H1 (cell line): ENCODE data around the gene POLA2. TPM values are rescaled to one million over a fixed set of nuclear protein-coding genes. Genes with fewer than 3 reads are reported as not detected.
A peak's percentile ranks its signal among the peaks of the same experiment; 100 is the strongest.

Experiments used
- CTCF ChIA-PET: fragments of 300-600 bp; sonication (Branson Sonifier 250); formaldehyde crosslinking; loops from one replicate; lab custom pipeline; 2021; ENCODE audit not compliant: partially characterized antibody; lab: Charles Lee
- POLR2A ChIA-PET: fragments of 300-600 bp; sonication (Branson Sonifier 250); formaldehyde crosslinking; loops from one replicate; lab custom pipeline; 2021; ENCODE audit warnings: inconsistent platforms; ENCODE audit not compliant: partially characterized antibody; lab: Charles Lee
- DNase-seq, 2 experiments: peaks; one replicate each; pipeline versions ENCODE4 v3.0.0 to v3.0.0-alpha.2; 2010 to 2022; ENCODE audit warnings: low spot score in 2 of 2, low read depth in 1 of 2, mixed read lengths in 1 of 2
- FAIRE-seq: peaks from 2 replicates; lab custom pipeline; 2011; peaks lifted over from hg19 to GRCh38; lab: Jason Lieb, UNC
- H2AFZ ChIP-seq: 2 replicates; pipeline ENCODE4 v1.8.1; 2012; ENCODE audit warnings: low read length, inconsistent platforms
- H2AK5ac ChIP-seq: 2 replicates; pipeline ENCODE4 v1.6.1; 2013; ENCODE audit warnings: low read depth, low read length
- H2BK120ac ChIP-seq: replicated peaks from 2 replicates; pipeline ENCODE3; 2013; ENCODE audit warnings: low read depth, low read length, inconsistent platforms
- H2BK12ac ChIP-seq: 2 replicates; pipeline ENCODE4 v1.6.1; 2013; ENCODE audit warnings: low read depth, low read length
- H2BK15ac ChIP-seq: 2 replicates; pipeline ENCODE4 v1.6.1; 2013; ENCODE audit warnings: low read length
- H2BK20ac ChIP-seq: 2 replicates; pipeline ENCODE4 v1.6.1; 2013; ENCODE audit warnings: low read length
- H2BK5ac ChIP-seq: 2 replicates; pipeline ENCODE4 v1.6.1; 2013; ENCODE audit warnings: low read depth, low read length
- H3K14ac ChIP-seq: 2 replicates; pipeline ENCODE4 v1.6.1; 2013; ENCODE audit warnings: inconsistent platforms; ENCODE audit not compliant: insufficient read length
- H3K18ac ChIP-seq: 2 replicates; pipeline ENCODE4 v1.6.1; 2013; ENCODE audit warnings: low read length; ENCODE audit errors: extremely low read depth
- H3K23ac ChIP-seq: 2 replicates; pipeline ENCODE4 v1.6.1; 2013; ENCODE audit warnings: inconsistent platforms; ENCODE audit not compliant: insufficient read length
- H3K23me2 ChIP-seq: 2 replicates; pipeline ENCODE4 v1.6.1; 2013; ENCODE audit warnings: low read depth, low read length
- H3K27ac ChIP-seq: 2 replicates; pipeline ENCODE4 v1.6.1; 2011; ENCODE audit warnings: low read depth, low read length, inconsistent platforms
- H3K27me3 ChIP-seq, 4 experiments: replicated peaks in 1 of 4; 1 replicate in 1 of 4; 2 replicates in 3 of 4; pipeline versions ENCODE4 v1.6.1 to v1.8.1; 2011 to 2013; ENCODE audit warnings: low read length in 3 of 4, mild to moderate bottlenecking in 3 of 4, inconsistent platforms in 2 of 4, mixed read lengths in 2 of 4, moderate library complexity in 1 of 4; ENCODE audit not compliant: control insufficient read depth in 3 of 4, insufficient read depth in 3 of 4; ENCODE audit errors: extremely low read depth in 1 of 4
- H3K36me3 ChIP-seq, 4 experiments: 2 replicates each; pipeline versions ENCODE4 v1.6.1 to v1.8.1; 2011 to 2013; ENCODE audit warnings: mild to moderate bottlenecking in 4 of 4, low read length in 3 of 4, moderate library complexity in 2 of 4, control low read depth in 1 of 4, inconsistent platforms in 1 of 4; ENCODE audit not compliant: insufficient read depth in 4 of 4, control insufficient read depth in 2 of 4
- H3K4ac ChIP-seq: replicated peaks from 2 replicates; pipeline ENCODE3; 2013; ENCODE audit warnings: low read length, low read depth, mixed read lengths, inconsistent platforms; ENCODE audit not compliant: insufficient read length
- H3K4me1 ChIP-seq, 4 experiments: replicated peaks in 1 of 4; 1 replicate in 1 of 4; 2 replicates in 3 of 4; pipeline versions ENCODE4 v1.6.1 to v1.8.1; 2011 to 2013; ENCODE audit warnings: low read length in 3 of 4, inconsistent platforms in 2 of 4, mixed read lengths in 1 of 4; ENCODE audit not compliant: insufficient read depth in 4 of 4, control insufficient read depth in 3 of 4
- H3K4me2 ChIP-seq, 2 experiments: 2 replicates each; pipeline versions ENCODE4 v1.6.1 to v1.8.1; 2011 to 2013; ENCODE audit warnings: low read depth in 2 of 2, low read length in 2 of 2, control low read depth in 1 of 2, inconsistent platforms in 1 of 2, mild to moderate bottlenecking in 1 of 2; ENCODE audit not compliant: insufficient read depth in 1 of 2
- H3K4me3 ChIP-seq, 4 experiments: fragments of 200-600, 300-600 bp in 1 of 4; sonication (generic), shearing (Covaris generic), sonication (Bioruptor Twin) in 1 of 4; 2 replicates each; pipeline versions ENCODE4 v1.5.1 to v1.8.1; 2011 to 2016; ENCODE audit warnings: low read length in 4 of 4, low read depth in 3 of 4, control low read depth in 2 of 4, inconsistent platforms in 2 of 4, mild to moderate bottlenecking in 2 of 4, mixed read lengths in 1 of 4, moderate library complexity in 1 of 4; ENCODE audit not compliant: insufficient read depth in 2 of 4; ENCODE audit errors: extremely low read depth in 1 of 4
- H3K56ac ChIP-seq: replicated peaks from 2 replicates; pipeline ENCODE3; 2013; ENCODE audit warnings: low read depth, mild to moderate bottlenecking, mixed read lengths, low read length, inconsistent platforms; ENCODE audit not compliant: insufficient read length
- H3K79me1 ChIP-seq: 2 replicates; pipeline ENCODE4 v1.6.1; 2013; ENCODE audit warnings: low read depth, low read length, control low read depth
- H3K79me2 ChIP-seq, 2 experiments: 2 replicates each; pipeline versions ENCODE4 v1.6.1 to v1.8.1; 2012 to 2013; ENCODE audit warnings: low read length in 2 of 2, mild to moderate bottlenecking in 2 of 2, inconsistent platforms in 1 of 2; ENCODE audit not compliant: insufficient read depth in 2 of 2, control insufficient read depth in 1 of 2
- H3K9ac ChIP-seq, 4 experiments: replicated peaks in 1 of 4; 1 replicate in 1 of 4; 2 replicates in 3 of 4; pipeline versions ENCODE4 v1.6.1 to v1.8.1; 2011 to 2013; ENCODE audit warnings: low read depth in 3 of 4, low read length in 3 of 4, control low read depth in 2 of 4, mild to moderate bottlenecking in 2 of 4, moderate library complexity in 2 of 4, inconsistent platforms in 1 of 4; ENCODE audit errors: extremely low read depth in 1 of 4
- H3K9me3 ChIP-seq, 2 experiments: 2 replicates each; pipeline versions ENCODE4 v1.6.1 to v1.8.1; 2012 to 2013; ENCODE audit warnings: mild to moderate bottlenecking in 2 of 2, moderate library complexity in 2 of 2, control low read depth in 1 of 2, inconsistent platforms in 1 of 2, low read depth in 1 of 2, low read length in 1 of 2, mixed read lengths in 1 of 2; ENCODE audit not compliant: insufficient read depth in 2 of 2
- H4K20me1 ChIP-seq, 2 experiments: replicated peaks in 1 of 2; 2 replicates each; pipeline versions ENCODE3 to v1.8.1; 2011 to 2013; ENCODE audit warnings: inconsistent platforms in 2 of 2, low read length in 2 of 2, mild to moderate bottlenecking in 1 of 2; ENCODE audit not compliant: insufficient read depth in 2 of 2, control insufficient read depth in 1 of 2
- H4K5ac ChIP-seq: 2 replicates; pipeline ENCODE4 v1.6.1; 2013; ENCODE audit warnings: low read length, low read depth, mixed read lengths, inconsistent platforms; ENCODE audit not compliant: insufficient read length
- H4K8ac ChIP-seq: 2 replicates; pipeline ENCODE4 v1.8.0; 2013; ENCODE audit warnings: mild to moderate bottlenecking, moderate library complexity, low read length, inconsistent platforms; ENCODE audit not compliant: insufficient read depth; ENCODE audit errors: extremely low read depth
- H4K91ac ChIP-seq: replicated peaks from 2 replicates; pipeline ENCODE3; 2013; ENCODE audit warnings: low read length, mixed read lengths, inconsistent platforms; ENCODE audit not compliant: insufficient read length
- BRCA1 ChIP-seq: IDR thresholded peaks from 2 replicates; pipeline ENCODE4 v1.6.1; 2012; ENCODE audit warnings: low read depth, low read length, improper control_type of control experiment
- EGR1 ChIP-seq: IDR thresholded peaks from 2 replicates; pipeline ENCODE4 v1.6.1; 2011; ENCODE audit warnings: low read depth, low read length, borderline replicate concordance
- RAD21 ChIP-seq, 2 experiments: IDR thresholded peaks in 1 of 2; conservative IDR thresholded peaks in 1 of 2; 2 replicates each; pipeline ENCODE4 v1.6.1; 2011; ENCODE audit warnings: low read depth in 2 of 2, low read length in 2 of 2, improper control_type of control experiment in 1 of 2, inconsistent platforms in 1 of 2, mild to moderate bottlenecking in 1 of 2, moderate library complexity in 1 of 2
- RXRA ChIP-seq: IDR thresholded peaks from 2 replicates; pipeline ENCODE4 v1.6.1; 2011; ENCODE audit warnings: low read depth, mild to moderate bottlenecking, low read length, moderate library complexity; ENCODE audit not compliant: insufficient read depth
- SP2 ChIP-seq: IDR thresholded peaks from 2 replicates; pipeline ENCODE4 v1.6.1; 2012; ENCODE audit warnings: mild to moderate bottlenecking, low read length, inconsistent platforms
- SRF ChIP-seq: IDR thresholded peaks from 2 replicates; pipeline ENCODE4 v1.6.1; 2011; ENCODE audit warnings: mild to moderate bottlenecking, low read depth, low read length, moderate library complexity
- WGBS, 2 experiments: shearing (Covaris generic) in 1 of 2; methylation state at CpG; one replicate each; pipeline versions ENCODE4 v1.1.6 to v1.1.7; 2013 to 2015; ENCODE audit warnings: low lambda C conversion rate in 2 of 2, mixed read lengths in 2 of 2, inconsistent platforms in 1 of 2, low coverage in 1 of 2, missing lambda C conversion rate in 1 of 2; ENCODE audit not compliant: insufficient replicate concordance in 2 of 2, insufficient coverage in 1 of 2, insufficient read length in 1 of 2; ENCODE audit errors: extremely low coverage in 1 of 2, missing lambda C conversion rate in 1 of 2; 5-methylcytosine and 5-hydroxymethylcytosine counted together
- polyA plus RNA-seq, 7 experiments: library from polyadenylated mRNA; depleted of rRNA in 3 of 7; stranded (reverse) in 5 of 7; unstranded in 2 of 7; fragments of >200 nt in 5 of 7; fragments of 200-250 nt in 2 of 7; gene quantifications; 1 replicate in 5 of 7; 2 replicates in 1 of 7; 4 replicates in 1 of 7; pipeline versions ENCODE4 v1.2.1 to v1.2.3, GENCODE V29; 2011 to 2013; ENCODE audit warnings: missing spikeins in 2 of 7, mixed read lengths in 2 of 7
- total RNA-seq: library from RNA; stranded (reverse); fragmentation: NEBNext Ultra II Directional; extraction: Animal tissue kit (Norgen Biotek cat#: 25700); gene quantifications from 2 replicates; pipeline ENCODE4 v1.2.1, GENCODE V29; 2021
- TF ChIP-seq, protein P1 (sequence below), 3 experiments: IDR thresholded peaks; 1 replicate in 2 of 3; 2 replicates in 1 of 3; pipeline versions ENCODE4 v1.5.1 to v1.6.1; 2011; ENCODE audit warnings: low read length in 3 of 3, mild to moderate bottlenecking in 3 of 3, inconsistent platforms in 2 of 3, low read depth in 1 of 3, moderate library complexity in 1 of 3; ENCODE audit not compliant: insufficient read depth in 1 of 3; ENCODE audit errors: control extremely low read depth in 1 of 3

Gene POLA2
- total and polyA plus RNA-seq, 2 of the 8 experiments (the other 6 are each of a cell fraction or from before 2014, with no cell fraction given): 31.2 to 55.9 TPM

DNA sequence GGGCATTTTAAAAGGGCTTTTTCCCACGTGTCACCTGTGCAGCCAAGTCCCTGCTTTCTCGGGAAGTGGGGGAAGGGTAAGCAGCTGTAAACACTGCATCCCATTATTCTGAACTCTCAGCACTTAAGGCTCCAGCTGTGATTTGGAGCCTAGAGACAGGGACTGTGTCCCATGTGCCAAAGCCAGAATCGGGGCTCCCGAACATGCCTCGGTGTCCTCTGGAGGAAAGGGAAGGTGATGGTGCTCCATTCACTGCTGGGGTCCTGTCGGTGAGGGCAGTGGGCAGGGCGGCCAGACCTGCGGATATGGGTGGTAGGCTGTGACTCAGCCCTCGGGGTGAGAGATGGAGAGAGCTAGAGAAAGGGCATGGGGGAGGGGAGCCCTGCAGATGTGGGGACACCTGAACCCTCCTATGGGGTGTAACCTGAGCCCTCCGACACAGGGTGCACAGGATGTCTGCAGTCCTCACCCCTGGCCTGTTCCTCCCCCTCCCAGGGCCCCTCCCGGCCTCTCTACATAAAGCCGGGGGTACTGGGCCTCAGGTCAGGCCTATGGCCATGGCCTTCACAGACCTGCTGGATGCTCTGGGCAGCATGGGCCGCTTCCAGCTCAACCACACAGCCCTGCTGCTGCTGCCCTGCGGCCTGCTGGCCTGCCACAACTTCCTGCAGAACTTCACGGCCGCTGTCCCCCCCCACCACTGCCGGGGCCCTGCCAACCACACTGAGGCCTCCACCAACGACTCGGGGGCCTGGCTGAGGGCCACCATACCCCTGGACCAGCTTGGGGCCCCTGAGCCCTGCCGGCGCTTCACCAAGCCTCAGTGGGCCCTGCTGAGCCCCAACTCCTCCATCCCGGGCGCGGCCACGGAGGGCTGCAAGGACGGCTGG lies 48.2 kb upstream of the POLA2 start:
- H3K4me2 ChIP-seq: peak overlapping the region; percentile 60 to 76
- POLR2A ChIA-PET: interaction anchor here (0.5 to 13.9 kb wide), 28 partner anchors 9 to 287 kb away, joined by 3 to 324 read pairs (median 6); partner anchors contain the start of genes CAPN1, CDC42EP2, FAU and MALAT1
- TF ChIP-seq SRF: no peak
- no peak for TF ChIP-seq RXRA
- no peak for TF ChIP-seq BRCA1
- TF ChIP-seq EGR1: no peak
- TF ChIP-seq, protein P1, sequence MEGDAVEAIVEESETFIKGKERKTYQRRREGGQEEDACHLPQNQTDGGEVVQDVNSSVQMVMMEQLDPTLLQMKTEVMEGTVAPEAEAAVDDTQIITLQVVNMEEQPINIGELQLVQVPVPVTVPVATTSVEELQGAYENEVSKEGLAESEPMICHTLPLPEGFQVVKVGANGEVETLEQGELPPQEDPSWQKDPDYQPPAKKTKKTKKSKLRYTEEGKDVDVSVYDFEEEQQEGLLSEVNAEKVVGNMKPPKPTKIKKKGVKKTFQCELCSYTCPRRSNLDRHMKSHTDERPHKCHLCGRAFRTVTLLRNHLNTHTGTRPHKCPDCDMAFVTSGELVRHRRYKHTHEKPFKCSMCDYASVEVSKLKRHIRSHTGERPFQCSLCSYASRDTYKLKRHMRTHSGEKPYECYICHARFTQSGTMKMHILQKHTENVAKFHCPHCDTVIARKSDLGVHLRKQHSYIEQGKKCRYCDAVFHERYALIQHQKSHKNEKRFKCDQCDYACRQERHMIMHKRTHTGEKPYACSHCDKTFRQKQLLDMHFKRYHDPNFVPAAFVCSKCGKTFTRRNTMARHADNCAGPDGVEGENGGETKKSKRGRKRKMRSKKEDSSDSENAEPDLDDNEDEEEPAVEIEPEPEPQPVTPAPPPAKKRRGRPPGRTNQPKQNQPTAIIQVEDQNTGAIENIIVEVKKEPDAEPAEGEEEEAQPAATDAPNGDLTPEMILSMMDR (IDR thresholded peaks at IDR 0.05; ENCODE audit: control extremely low read depth in 1 of 3, insufficient read depth in 1 of 3, low read depth in 1 of 3, low read length in 3 of 3): no peak
- TF ChIP-seq RAD21 (IDR thresholded peaks at IDR 0.05 in 1 of 2, conservative IDR thresholded peaks at IDR 0.05 in 1 of 2; ENCODE audit: low read depth in 2 of 2, low read length in 2 of 2): no peak
- no peak for TF ChIP-seq SP2

More for the DNA sequence above, 48.2 kb upstream of the POLA2 start:
- CTCF ChIA-PET: interaction anchor here (0.6 to 11.9 kb wide), 9 partner anchors 9 to 352 kb away, joined by 3 to 184 read pairs (median 6); partner anchors contain the start of genes CAPN1 and POLA2
- peak overlapping the region; percentile 99 for H3K4ac ChIP-seq
- H2BK12ac ChIP-seq: peak overlapping the region; percentile 98
- H3K18ac ChIP-seq: peak overlapping the region; percentile 87
- no peak overlapping the region for H3K23ac ChIP-seq
- H3K4me1 ChIP-seq: peaks cover 5 to 36% (median 29%) of the 10 kb centered on the region in 4 experiments
- H3K23me2 ChIP-seq: peaks cover 11% of the 10 kb centered on the region; the same call in 1 of the 2 replicates
- DNase-seq (peak; percentile 70 to 88), FAIRE-seq (peak; percentile 76)
- H3K56ac ChIP-seq: peak overlapping the region; percentile 81
- H2BK15ac ChIP-seq: peak overlapping the region; percentile 46; the same call in 1 of the 2 replicates
- peaks cover 0 to 15% of the 10 kb centered on the region in 2 experiments; a peak in 1 of 4 replicates for H3K79me2 ChIP-seq
- no peak overlapping the region for H3K14ac ChIP-seq
- H2AFZ ChIP-seq: no peak overlapping the region
- H2BK120ac ChIP-seq: peak overlapping the region; percentile 93
- peak overlapping the region; percentile 82 for H4K5ac ChIP-seq
- H4K20me1 ChIP-seq: peaks cover 0 to 3% of the 10 kb centered on the region in 2 experiments
- H3K4me3 ChIP-seq: peak overlapping the region in 3 of 4 experiments; percentile 29 to 52 (median 39); a peak in 5 of 8 replicates
- no peaks in the 10 kb centered on the region for H3K9me3 ChIP-seq
- peak overlapping the region; percentile 72; the same call in 1 of the 2 replicates for H2BK20ac ChIP-seq
- peak overlapping the region; percentile 99 for H2BK5ac ChIP-seq
- H3K9ac ChIP-seq: peak overlapping the region in 2 of 4 experiments; percentile 54; a peak in 5 of 7 replicates
- peaks cover 4% of the 10 kb centered on the region; the same call in 1 of the 2 replicates for H3K79me1 ChIP-seq
- peak overlapping the region; percentile 89 for H4K8ac ChIP-seq
- peaks cover 15 to 33% (median 25%) of the 10 kb centered on the region in 4 experiments; a peak in 7 of 8 replicates for H3K36me3 ChIP-seq
- 43% methylated on average over 25 of the region's 26 CpGs; no CpG with 5 or more reads in 1 of the 2 experiments for WGBS, 2 experiments
- no peaks in the 10 kb centered on the region for H3K27me3 ChIP-seq
- H2AK5ac ChIP-seq: peak overlapping the region; percentile 98; the same call in 1 of the 2 replicates
- H4K91ac ChIP-seq: peak overlapping the region; percentile 98
- peak overlapping the region; percentile 81; the same call in 1 of the 2 replicates for H3K27ac ChIP-seq
